ENCODE data around the gene AAMP. TPM values are rescaled to one million over a fixed set of nuclear protein-coding genes. Genes with fewer than 3 reads are reported as not detected.

AAMP gene
- total RNA-seq, 2 experiments from 2014 or later = 52.6 to 56.2 TPM

DNA sequence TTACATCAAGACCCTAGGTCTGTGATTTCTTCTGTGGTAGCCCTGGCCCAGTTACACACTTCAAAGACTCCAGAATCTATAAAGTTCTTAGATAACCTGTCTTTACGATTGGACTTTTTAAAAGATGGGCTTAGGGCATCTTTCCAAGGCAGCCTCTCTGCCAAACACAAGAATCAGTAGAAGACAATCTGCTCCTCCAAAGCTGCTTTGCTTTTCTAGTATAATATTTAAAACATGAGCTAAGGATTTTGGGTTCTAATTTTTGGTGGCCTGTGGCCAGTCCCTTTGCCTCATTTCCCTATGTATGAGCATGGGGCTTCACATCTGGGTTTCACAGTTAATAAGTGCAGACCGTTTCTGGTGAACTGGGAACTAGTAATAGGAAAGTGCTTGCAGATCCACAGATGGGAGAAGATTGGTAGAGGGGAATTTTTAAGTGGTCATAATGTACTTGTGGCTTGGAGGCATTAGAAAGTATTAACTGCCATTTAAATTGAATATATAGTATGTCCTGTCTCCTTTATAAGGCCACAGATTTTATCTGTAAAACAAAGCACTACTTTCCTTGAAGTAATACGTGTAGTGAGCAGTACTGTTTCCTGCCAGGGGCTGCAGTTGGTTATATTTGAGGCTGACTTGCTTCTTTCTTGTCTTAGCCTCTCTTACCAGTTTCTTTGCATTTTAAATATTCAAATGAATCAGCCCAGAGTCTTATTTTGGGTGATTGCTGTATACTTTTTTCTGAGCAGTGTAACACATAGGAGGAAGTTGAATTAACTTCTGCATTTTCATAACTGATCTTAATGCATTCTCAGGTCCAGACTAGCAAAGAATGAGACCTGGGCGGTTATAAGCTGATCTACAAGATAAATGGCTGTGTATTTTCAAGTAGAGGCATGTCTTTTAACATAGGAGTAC is 51.4 kb downstream of the AAMP start:
- POLR2A ChIA-PET = interaction anchor here (0.6 to 4.3 kb wide), 5 partner anchors 8 to 1726 kb away, joined by 3 to 59 read pairs (median 3); partner anchors contain the start of genes AAMP and PNKD
- Mint-ChIP-seq H3K4me1 (ENCODE audit: low read depth) (peaks cover 53% of the 10 kb centered on the region), H3K9me3 (ENCODE audit: insufficient read depth) (no peaks in the 10 kb centered on the region), H3K27ac (peak overlapping the region; percentile 93), H3K4me3 (peak overlapping the region; percentile 94), H3K27me3 (ENCODE audit: low read depth) (no peaks in the 10 kb centered on the region), H3K36me3 (ENCODE audit: low read depth) (peaks cover 64% of the 10 kb centered on the region)
- DNase-seq (peak; percentile 63), ATAC-seq (peak; percentile 24)
- CTCF ChIA-PET = interaction anchor here (1.0 to 9.0 kb wide), 5 partner anchors 9 to 52 kb away, joined by 3 to 97 read pairs (median 4); partner anchors contain the start of genes AAMP and PNKD

DNA sequence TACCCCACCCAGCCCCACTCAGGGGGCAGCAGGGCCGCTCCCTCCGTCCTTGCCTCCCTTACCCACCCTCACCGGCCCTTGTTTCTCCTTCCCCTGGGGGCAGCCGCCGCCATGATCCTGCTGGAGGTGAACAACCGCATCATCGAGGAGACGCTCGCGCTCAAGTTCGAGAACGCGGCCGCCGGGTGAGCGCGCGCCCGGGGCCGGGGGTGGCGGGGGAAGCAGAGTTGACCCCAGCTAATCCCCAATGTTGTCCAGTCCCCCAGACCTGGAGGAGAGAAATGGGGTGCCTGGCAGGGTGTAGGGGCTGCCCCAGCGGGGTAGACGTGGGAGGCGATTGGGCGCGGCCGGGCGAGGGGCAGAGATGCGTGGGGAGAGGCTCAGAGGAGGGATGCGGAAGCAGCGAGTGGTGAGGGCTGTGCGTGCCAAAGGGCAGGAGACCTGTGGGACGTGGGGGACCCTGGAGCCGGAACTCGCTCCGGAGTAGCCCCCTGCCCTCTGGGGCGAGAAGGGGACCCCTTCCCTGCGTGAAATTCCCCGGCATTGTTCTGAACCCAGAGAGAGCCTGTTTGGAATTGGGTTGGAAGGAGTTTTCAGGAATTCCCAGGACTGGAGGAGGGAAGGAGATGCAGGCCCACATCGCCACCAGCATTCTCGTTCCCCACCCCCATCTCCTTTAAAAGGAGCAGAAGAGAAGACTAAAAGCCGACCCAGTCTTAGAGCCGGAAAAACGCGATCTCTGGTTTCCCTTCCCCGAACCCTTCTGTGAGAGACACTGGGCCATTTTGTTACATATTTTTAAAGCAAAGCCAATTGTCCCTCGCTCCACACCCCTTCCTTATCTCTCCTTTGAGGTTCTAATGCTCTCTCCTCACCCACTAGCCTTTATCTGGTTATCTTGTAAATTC is 52.3 kb downstream of the AAMP start:
- Mint-ChIP-seq H3K4me3 (peak overlapping the region; percentile 94), H3K4me1 (ENCODE audit: low read depth) (peaks cover 44% of the 10 kb centered on the region), H3K36me3 (ENCODE audit: low read depth) (peaks cover 55% of the 10 kb centered on the region), H3K9me3 (ENCODE audit: insufficient read depth) (no peaks in the 10 kb centered on the region), H3K27me3 (ENCODE audit: low read depth) (no peaks in the 10 kb centered on the region), H3K27ac (peak overlapping the region; percentile 93)
- CTCF ChIA-PET = interaction anchor here (1.0 to 9.0 kb wide), 3 partner anchors 13 to 53 kb away, joined by 3 to 97 read pairs (median 4); partner anchors contain the start of genes AAMP and PNKD
- DNase-seq (peak; percentile 81), ATAC-seq (peak; percentile 71)
- POLR2A ChIA-PET = interaction anchor here (1.0 to 2.8 kb wide), 6 partner anchors 9 to 53 kb away, joined by 3 to 37 read pairs (median 4); partner anchors contain the start of genes AAMP and PNKD

DNA sequence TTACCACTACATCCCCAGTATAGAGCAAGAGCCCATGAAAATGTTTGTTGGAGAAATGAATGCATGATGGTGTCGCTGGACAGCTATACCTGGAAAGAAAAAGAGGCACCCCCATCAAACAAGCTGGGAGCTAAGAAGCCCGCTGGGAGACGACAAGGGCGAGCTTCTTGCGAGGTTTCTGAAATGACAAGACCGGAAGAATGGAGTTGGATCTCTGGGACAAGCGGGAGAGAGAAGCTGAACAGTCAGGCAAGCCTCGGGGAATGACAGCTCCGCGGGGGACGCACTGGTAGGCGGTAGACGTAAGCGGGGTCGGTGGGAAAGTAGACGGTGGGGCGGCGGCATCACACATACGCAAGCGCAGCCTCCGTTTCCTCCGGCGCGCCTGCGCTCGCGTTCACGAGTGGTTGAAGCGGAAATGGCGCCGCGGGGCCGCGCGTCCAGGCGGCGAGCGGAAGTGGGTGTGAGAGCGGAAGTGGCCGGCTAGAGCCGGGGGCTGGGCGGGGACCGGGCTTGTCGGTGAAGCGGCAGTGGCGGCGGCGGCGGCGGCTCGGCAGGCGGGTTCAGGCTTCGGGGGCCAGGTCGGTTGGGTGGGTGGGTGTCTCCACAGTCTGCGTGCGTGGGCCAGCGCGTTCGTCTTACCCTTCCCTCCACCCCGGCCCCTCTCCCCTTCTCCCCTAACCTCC is 53.1 kb downstream of the AAMP start, which contains the start of gene ARPC2:
TSS of gene ARPC2 (plus strand) at position 516 of the 686 bp plus-strand sequence. CDS start 282 bp downstream, outside the sequence.
- H3K9me3 Mint-ChIP-seq (ENCODE audit: insufficient read depth) = no peaks in the 10 kb centered on the region
- H3K27ac Mint-ChIP-seq = peak within 1 kb of the TSS; percentile 93
- H3K4me1 Mint-ChIP-seq (ENCODE audit: low read depth) = peaks cover 36% of the 10 kb centered on the region
- peak within 1 kb of the TSS; percentile 94 for H3K4me3 Mint-ChIP-seq
- POLR2A ChIA-PET = interaction anchor here (0.6 to 2.8 kb wide), 8 partner anchors 8 to 54 kb away, joined by 3 to 37 read pairs (median 4); partner anchors contain the start of genes AAMP and PNKD
- CTCF ChIA-PET = interaction anchor here (1.8 to 9.0 kb wide), 3 partner anchors 14 to 49 kb away, joined by 8 to 97 read pairs (median 12); partner anchors contain the start of gene CXCR1
- ATAC-seq = peak; percentile 72
- H3K27me3 Mint-ChIP-seq (ENCODE audit: low read depth) = no peaks in the 10 kb centered on the region
- peaks cover 48% of the 10 kb centered on the region for H3K36me3 Mint-ChIP-seq (ENCODE audit: low read depth)
- peak; percentile 97 for DNase-seq

DNA sequence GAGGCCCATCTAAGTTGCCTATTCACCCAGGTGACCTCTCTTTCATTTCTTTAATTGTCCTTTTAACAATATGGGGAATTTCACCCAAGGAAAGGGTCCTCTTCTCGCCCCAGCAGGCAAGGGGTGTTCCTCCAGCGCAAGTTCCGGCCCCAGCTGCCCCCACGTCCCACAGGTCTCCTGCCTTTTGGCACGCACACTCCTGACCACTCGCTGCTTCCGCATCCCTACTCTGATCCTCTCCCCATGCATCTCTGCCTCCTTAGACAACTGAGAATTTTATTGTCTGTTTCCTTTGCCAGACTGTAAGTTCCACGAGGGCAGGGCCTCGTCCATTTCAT is 53.6 kb downstream of the AAMP start:
- ATAC-seq = no peak
- Mint-ChIP-seq H3K4me3 (peak overlapping the region; percentile 94), H3K9me3 (ENCODE audit: insufficient read depth) (no peaks in the 10 kb centered on the region), H3K36me3 (ENCODE audit: low read depth) (peaks cover 43% of the 10 kb centered on the region), H3K27ac (peak overlapping the region; percentile 93), H3K27me3 (ENCODE audit: low read depth) (no peaks in the 10 kb centered on the region), H3K4me1 (ENCODE audit: low read depth) (peaks cover 31% of the 10 kb centered on the region)
- ChIA-PET CTCF (interaction anchor here (1.8 to 9.0 kb wide), 3 partner anchors 14 to 49 kb away, joined by 8 to 97 read pairs (median 12); partner anchors contain the start of gene CXCR1), POLR2A (interaction anchor here (0.6 to 2.8 kb wide), 7 partner anchors 8 to 54 kb away, joined by 3 to 37 read pairs (median 4); partner anchors contain the start of genes AAMP and PNKD)
- DNase-seq = no peak

Small RNA genes within 50 kb of the gene (microRNA-seq; reads per million reads assigned to microRNA genes)
- 5.7 reads per million, percentile 7 among the genes with 10 or more reads in this experiment for gene MIR6513

Other genes with a start within 250 kb of the AAMP start
- gene RUFY4, start 200.9 kb downstream of the AAMP start, total RNA-seq = under 1 TPM; 0.55 to 0.81 TPM
- under 1 TPM in 1 of 2 experiments, not detected in 1; 0.50 TPM for gene CXCR2, start 144.1 kb downstream of the AAMP start, total RNA-seq
- under 1 TPM; 0.53 to 0.55 TPM for gene CXCR1, start 103.2 kb downstream of the AAMP start, total RNA-seq
- gene ARPC2, start 52.9 kb downstream of the AAMP start, total RNA-seq = 100 to 1,000 TPM; 821 to 844 TPM
- under 1 TPM; 0.97 TPM for gene GPBAR1, start 9.1 kb downstream of the AAMP start, total RNA-seq
- gene PNKD, start 382 bp upstream of the AAMP start, total RNA-seq = 10 to 100 TPM; 36.7 to 37.6 TPM
- 10 to 100 TPM; 52.9 to 58.9 TPM for gene TMBIM1, start 22.4 kb upstream of the AAMP start, total RNA-seq
- gene CATIP, start 86.7 kb upstream of the AAMP start, total RNA-seq = not detected
- under 1 TPM; 0.21 to 0.29 TPM for gene SLC11A1, start 112.1 kb upstream of the AAMP start, total RNA-seq
- gene CTDSP1, start 129.7 kb upstream of the AAMP start, total RNA-seq = 100 to 1,000 TPM; 175 to 185 TPM
- gene VIL1, start 149.0 kb upstream of the AAMP start, total RNA-seq = not detected